ENCODE results near the gene SLC51B.
"Not testable (repeated sequence)": the region's sequence is repeated elsewhere in the genome, so short reads cannot be mapped to it uniquely, and the experiment has no call there.

SLC51B gene

GRCh38 chr15:65038836-65039235 is 6.4 kb upstream of the SLC51B start:
- no peak for DNase-seq (ENCODE audit: low read depth)
- no peak overlapping the region for H3K4me3 ChIP-seq (ENCODE audit: low read depth, low read length)
- TF ChIP-seq CTCF (IDR thresholded peaks at IDR 0.05; ENCODE audit: control insufficient read depth, extremely low read depth, insufficient read depth), result no peak

GRCh38 chr15:65040461-65040860 is 4.7 kb upstream of the SLC51B start:
- no peak for TF ChIP-seq CTCF (IDR thresholded peaks at IDR 0.05; ENCODE audit: control insufficient read depth, extremely low read depth, insufficient read depth)
- no peak for DNase-seq (ENCODE audit: low read depth)

GRCh38 chr15:65041787-65042186 is 3.4 kb upstream of the SLC51B start:
- no peak for TF ChIP-seq CTCF (IDR thresholded peaks at IDR 0.05; ENCODE audit: control insufficient read depth, extremely low read depth, insufficient read depth)
- H3K4me3 ChIP-seq (ENCODE audit: low read depth, low read length), result no peak overlapping the region
- DNase-seq (ENCODE audit: low read depth), result no peak

More at GRCh38 chr15:65040461-65040860, 4.7 kb upstream of the SLC51B start:
- H3K4me3 ChIP-seq (ENCODE audit: low read depth, low read length), result no peak overlapping the region

DNA sequence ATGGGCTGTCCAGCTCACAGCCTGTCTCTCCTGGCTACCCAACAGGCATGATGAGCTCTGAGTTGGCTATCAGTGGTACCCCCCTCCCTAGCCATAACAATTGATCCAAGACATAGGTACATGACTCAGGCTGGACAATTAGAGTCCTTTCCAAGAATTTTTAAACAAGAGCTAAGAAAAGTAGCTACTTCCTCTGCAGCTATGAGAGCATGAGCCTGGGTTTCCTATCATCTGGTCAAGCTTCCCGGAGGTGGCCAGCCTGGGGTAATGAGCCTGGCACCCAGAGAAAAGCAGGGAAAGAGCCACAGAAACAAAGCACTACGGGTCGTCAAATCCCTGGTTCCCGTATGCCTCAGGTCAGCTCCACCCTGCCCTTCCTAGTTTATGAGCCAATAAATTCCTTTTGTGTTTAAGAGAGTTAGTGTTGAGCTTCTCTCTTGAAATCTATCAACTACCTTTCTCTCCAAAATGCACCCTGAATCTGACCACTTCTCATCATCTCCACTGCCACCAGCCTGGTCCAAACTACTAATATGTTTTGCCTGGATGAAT is 2.3 kb upstream of the SLC51B start:
- DNase-seq (ENCODE audit: low read depth), result no peak
- no peak overlapping the region for H3K4me3 ChIP-seq (ENCODE audit: low read depth, low read length)
- TF ChIP-seq CTCF (IDR thresholded peaks at IDR 0.05; ENCODE audit: control insufficient read depth, extremely low read depth, insufficient read depth), result no peak

DNA sequence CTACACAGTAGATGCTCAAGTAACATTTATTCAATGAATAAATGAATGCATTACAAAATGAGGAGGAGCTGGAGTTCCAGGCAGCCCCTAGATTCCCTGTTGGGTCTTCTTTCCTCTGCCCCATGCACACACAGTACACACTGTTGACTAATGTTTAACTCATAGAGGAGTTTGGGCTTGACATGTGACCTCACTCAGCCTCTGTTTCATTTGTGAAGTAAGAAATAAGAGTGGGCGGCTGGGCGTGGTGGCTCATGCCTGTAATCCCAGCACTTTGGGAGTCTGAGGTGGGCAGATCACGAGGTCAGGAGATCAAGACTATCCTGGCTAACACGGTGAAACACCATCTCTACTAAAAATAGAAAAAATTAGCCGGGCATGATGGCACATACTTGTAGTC is 969 bp upstream of the SLC51B start:
- DNase-seq (ENCODE audit: low read depth), result not testable (repeated sequence)

GRCh38 chr15:65048241-65048640 is 3.1 kb downstream of the SLC51B start:
- no peak for DNase-seq (ENCODE audit: low read depth)
- no peak for TF ChIP-seq CTCF (IDR thresholded peaks at IDR 0.05; ENCODE audit: control insufficient read depth, extremely low read depth, insufficient read depth)
- no peak overlapping the region for H3K4me3 ChIP-seq (ENCODE audit: low read depth, low read length)

More for the DNA sequence above, 969 bp upstream of the SLC51B start:
- not testable (repeated sequence) for H3K4me3 ChIP-seq (ENCODE audit: low read depth, low read length)

GRCh38 chr15:65049418-65049840 is 4.2 kb downstream of the SLC51B start:
- H3K4me3 ChIP-seq (ENCODE audit: low read depth, low read length), result peak overlapping the region; percentile 43
- no peak for TF ChIP-seq CTCF (IDR thresholded peaks at IDR 0.05; ENCODE audit: control insufficient read depth, extremely low read depth, insufficient read depth)
- DNase-seq (ENCODE audit: low read depth), result peak; percentile 83
